H1 (cell line): ENCODE data around the gene FRZB. TPM values are rescaled to one million over a fixed set of nuclear protein-coding genes. Genes with fewer than 3 reads are reported as not detected.

Experiments used
- CTCF ChIA-PET: fragments of 300-600 bp; sonication (Branson Sonifier 250); formaldehyde crosslinking; loops from one replicate; lab custom pipeline; 2021; ENCODE audit not compliant: partially characterized antibody; lab: Charles Lee
- POLR2A ChIA-PET: fragments of 300-600 bp; sonication (Branson Sonifier 250); formaldehyde crosslinking; loops from one replicate; lab custom pipeline; 2021; ENCODE audit warnings: inconsistent platforms; ENCODE audit not compliant: partially characterized antibody; lab: Charles Lee
- DNase-seq, 2 experiments: peaks; one replicate each; pipeline versions ENCODE4 v3.0.0 to v3.0.0-alpha.2; 2010 to 2022; ENCODE audit warnings: low spot score in 2 of 2, low read depth in 1 of 2, mixed read lengths in 1 of 2
- FAIRE-seq: peaks from 2 replicates; lab custom pipeline; 2011; peaks lifted over from hg19 to GRCh38; lab: Jason Lieb, UNC
- H2AFZ ChIP-seq: 2 replicates; pipeline ENCODE4 v1.8.1; 2012; ENCODE audit warnings: low read length, inconsistent platforms
- H2AK5ac ChIP-seq: 2 replicates; pipeline ENCODE4 v1.6.1; 2013; ENCODE audit warnings: low read depth, low read length
- H2BK120ac ChIP-seq: replicated peaks from 2 replicates; pipeline ENCODE3; 2013; ENCODE audit warnings: low read depth, low read length, inconsistent platforms
- H2BK12ac ChIP-seq: 2 replicates; pipeline ENCODE4 v1.6.1; 2013; ENCODE audit warnings: low read depth, low read length
- H2BK15ac ChIP-seq: 2 replicates; pipeline ENCODE4 v1.6.1; 2013; ENCODE audit warnings: low read length
- H2BK20ac ChIP-seq: 2 replicates; pipeline ENCODE4 v1.6.1; 2013; ENCODE audit warnings: low read length
- H2BK5ac ChIP-seq: 2 replicates; pipeline ENCODE4 v1.6.1; 2013; ENCODE audit warnings: low read depth, low read length
- H3K14ac ChIP-seq: 2 replicates; pipeline ENCODE4 v1.6.1; 2013; ENCODE audit warnings: inconsistent platforms; ENCODE audit not compliant: insufficient read length
- H3K18ac ChIP-seq: 2 replicates; pipeline ENCODE4 v1.6.1; 2013; ENCODE audit warnings: low read length; ENCODE audit errors: extremely low read depth
- H3K23ac ChIP-seq: 2 replicates; pipeline ENCODE4 v1.6.1; 2013; ENCODE audit warnings: inconsistent platforms; ENCODE audit not compliant: insufficient read length
- H3K23me2 ChIP-seq: 2 replicates; pipeline ENCODE4 v1.6.1; 2013; ENCODE audit warnings: low read depth, low read length
- H3K27ac ChIP-seq: 2 replicates; pipeline ENCODE4 v1.6.1; 2011; ENCODE audit warnings: low read depth, low read length, inconsistent platforms
- H3K27me3 ChIP-seq, 4 experiments: replicated peaks in 1 of 4; 1 replicate in 1 of 4; 2 replicates in 3 of 4; pipeline versions ENCODE4 v1.6.1 to v1.8.1; 2011 to 2013; ENCODE audit warnings: low read length in 3 of 4, mild to moderate bottlenecking in 3 of 4, inconsistent platforms in 2 of 4, mixed read lengths in 2 of 4, moderate library complexity in 1 of 4; ENCODE audit not compliant: control insufficient read depth in 3 of 4, insufficient read depth in 3 of 4; ENCODE audit errors: extremely low read depth in 1 of 4
- H3K36me3 ChIP-seq, 4 experiments: 2 replicates each; pipeline versions ENCODE4 v1.6.1 to v1.8.1; 2011 to 2013; ENCODE audit warnings: mild to moderate bottlenecking in 4 of 4, low read length in 3 of 4, moderate library complexity in 2 of 4, control low read depth in 1 of 4, inconsistent platforms in 1 of 4; ENCODE audit not compliant: insufficient read depth in 4 of 4, control insufficient read depth in 2 of 4
- H3K4ac ChIP-seq: replicated peaks from 2 replicates; pipeline ENCODE3; 2013; ENCODE audit warnings: low read length, low read depth, mixed read lengths, inconsistent platforms; ENCODE audit not compliant: insufficient read length
- H3K4me1 ChIP-seq, 4 experiments: replicated peaks in 1 of 4; 1 replicate in 1 of 4; 2 replicates in 3 of 4; pipeline versions ENCODE4 v1.6.1 to v1.8.1; 2011 to 2013; ENCODE audit warnings: low read length in 3 of 4, inconsistent platforms in 2 of 4, mixed read lengths in 1 of 4; ENCODE audit not compliant: insufficient read depth in 4 of 4, control insufficient read depth in 3 of 4
- H3K4me2 ChIP-seq, 2 experiments: 2 replicates each; pipeline versions ENCODE4 v1.6.1 to v1.8.1; 2011 to 2013; ENCODE audit warnings: low read depth in 2 of 2, low read length in 2 of 2, control low read depth in 1 of 2, inconsistent platforms in 1 of 2, mild to moderate bottlenecking in 1 of 2; ENCODE audit not compliant: insufficient read depth in 1 of 2
- H3K4me3 ChIP-seq, 4 experiments: fragments of 200-600, 300-600 bp in 1 of 4; sonication (generic), shearing (Covaris generic), sonication (Bioruptor Twin) in 1 of 4; 2 replicates each; pipeline versions ENCODE4 v1.5.1 to v1.8.1; 2011 to 2016; ENCODE audit warnings: low read length in 4 of 4, low read depth in 3 of 4, control low read depth in 2 of 4, inconsistent platforms in 2 of 4, mild to moderate bottlenecking in 2 of 4, mixed read lengths in 1 of 4, moderate library complexity in 1 of 4; ENCODE audit not compliant: insufficient read depth in 2 of 4; ENCODE audit errors: extremely low read depth in 1 of 4
- H3K56ac ChIP-seq: replicated peaks from 2 replicates; pipeline ENCODE3; 2013; ENCODE audit warnings: low read depth, mild to moderate bottlenecking, mixed read lengths, low read length, inconsistent platforms; ENCODE audit not compliant: insufficient read length
- H3K79me1 ChIP-seq: 2 replicates; pipeline ENCODE4 v1.6.1; 2013; ENCODE audit warnings: low read depth, low read length, control low read depth
- H3K79me2 ChIP-seq, 2 experiments: 2 replicates each; pipeline versions ENCODE4 v1.6.1 to v1.8.1; 2012 to 2013; ENCODE audit warnings: low read length in 2 of 2, mild to moderate bottlenecking in 2 of 2, inconsistent platforms in 1 of 2; ENCODE audit not compliant: insufficient read depth in 2 of 2, control insufficient read depth in 1 of 2
- H3K9ac ChIP-seq, 4 experiments: replicated peaks in 1 of 4; 1 replicate in 1 of 4; 2 replicates in 3 of 4; pipeline versions ENCODE4 v1.6.1 to v1.8.1; 2011 to 2013; ENCODE audit warnings: low read depth in 3 of 4, low read length in 3 of 4, control low read depth in 2 of 4, mild to moderate bottlenecking in 2 of 4, moderate library complexity in 2 of 4, inconsistent platforms in 1 of 4; ENCODE audit errors: extremely low read depth in 1 of 4
- H3K9me3 ChIP-seq, 2 experiments: 2 replicates each; pipeline versions ENCODE4 v1.6.1 to v1.8.1; 2012 to 2013; ENCODE audit warnings: mild to moderate bottlenecking in 2 of 2, moderate library complexity in 2 of 2, control low read depth in 1 of 2, inconsistent platforms in 1 of 2, low read depth in 1 of 2, low read length in 1 of 2, mixed read lengths in 1 of 2; ENCODE audit not compliant: insufficient read depth in 2 of 2
- H4K20me1 ChIP-seq, 2 experiments: replicated peaks in 1 of 2; 2 replicates each; pipeline versions ENCODE3 to v1.8.1; 2011 to 2013; ENCODE audit warnings: inconsistent platforms in 2 of 2, low read length in 2 of 2, mild to moderate bottlenecking in 1 of 2; ENCODE audit not compliant: insufficient read depth in 2 of 2, control insufficient read depth in 1 of 2
- H4K5ac ChIP-seq: 2 replicates; pipeline ENCODE4 v1.6.1; 2013; ENCODE audit warnings: low read length, low read depth, mixed read lengths, inconsistent platforms; ENCODE audit not compliant: insufficient read length
- H4K8ac ChIP-seq: 2 replicates; pipeline ENCODE4 v1.8.0; 2013; ENCODE audit warnings: mild to moderate bottlenecking, moderate library complexity, low read length, inconsistent platforms; ENCODE audit not compliant: insufficient read depth; ENCODE audit errors: extremely low read depth
- H4K91ac ChIP-seq: replicated peaks from 2 replicates; pipeline ENCODE3; 2013; ENCODE audit warnings: low read length, mixed read lengths, inconsistent platforms; ENCODE audit not compliant: insufficient read length
- ATF3 ChIP-seq: IDR thresholded peaks from 2 replicates; pipeline ENCODE4 v1.6.1; 2011; ENCODE audit warnings: low read depth, mild to moderate bottlenecking, low read length; ENCODE audit not compliant: insufficient read depth
- CHD1 ChIP-seq: IDR thresholded peaks from 2 replicates; pipeline ENCODE4 v1.6.1; 2012; ENCODE audit warnings: low read depth, low read length, improper control_type of control experiment
- CREB1 ChIP-seq: IDR thresholded peaks from 2 replicates; pipeline ENCODE4 v1.6.1; 2012; ENCODE audit warnings: inconsistent platforms
- CTBP2 ChIP-seq: IDR thresholded peaks from 2 replicates; pipeline ENCODE4 v1.7.0; 2011; ENCODE audit warnings: borderline replicate concordance, mild to moderate bottlenecking, moderate library complexity, mixed read lengths, low read length; ENCODE audit not compliant: insufficient read depth, insufficient read length
- EGR1 ChIP-seq: IDR thresholded peaks from 2 replicates; pipeline ENCODE4 v1.6.1; 2011; ENCODE audit warnings: low read depth, low read length, borderline replicate concordance
- FOSL1 ChIP-seq: IDR thresholded peaks from 2 replicates; pipeline ENCODE4 v1.6.1; 2011; ENCODE audit warnings: mild to moderate bottlenecking, low read depth, low read length, moderate library complexity; ENCODE audit not compliant: insufficient read depth
- GABPA ChIP-seq: IDR thresholded peaks from 2 replicates; pipeline ENCODE4 v1.6.1; 2011; ENCODE audit warnings: mild to moderate bottlenecking, low read length, moderate library complexity, borderline replicate concordance; ENCODE audit not compliant: insufficient read depth
- JUND ChIP-seq: IDR thresholded peaks from 2 replicates; pipeline ENCODE4 v1.6.1; 2011; ENCODE audit warnings: mild to moderate bottlenecking, improper control_type of control experiment, low read length
- KDM4A ChIP-seq: IDR thresholded peaks from one replicate; pipeline ENCODE4 v1.7.1; 2012; ENCODE audit warnings: low read depth, mild to moderate bottlenecking, moderate library complexity, low read length, inconsistent platforms; ENCODE audit not compliant: severe bottlenecking
- KDM5A ChIP-seq: fragments of 200-600 bp; IDR thresholded peaks from 2 replicates; pipeline ENCODE4 v1.7.1; 2012; ENCODE audit warnings: mild to moderate bottlenecking, low read length, inconsistent platforms, mixed read lengths
- SAP30 ChIP-seq: fragments of 300-600 bp; sonication (generic); IDR thresholded peaks from 2 replicates; pipeline ENCODE4 v1.7.1; 2012; ENCODE audit warnings: low read length, moderate library complexity, mild to moderate bottlenecking, inconsistent platforms; ENCODE audit not compliant: insufficient read depth, insufficient replicate concordance
- SIRT6 ChIP-seq: IDR thresholded peaks from one replicate; pipeline ENCODE4 v1.7.1; 2012; ENCODE audit warnings: low read length, inconsistent platforms
- SIX5 ChIP-seq: IDR thresholded peaks from 2 replicates; pipeline ENCODE4 v1.6.1; 2011; ENCODE audit warnings: mild to moderate bottlenecking, low read depth, low read length
- TCF12 ChIP-seq: IDR thresholded peaks from 2 replicates; pipeline ENCODE4 v1.6.1; 2011; ENCODE audit warnings: low read depth, mild to moderate bottlenecking, low read length
- TEAD4 ChIP-seq: IDR thresholded peaks from 2 replicates; pipeline ENCODE4 v1.6.1; 2012; ENCODE audit warnings: low read depth, low read length, inconsistent platforms, mixed read lengths
- WGBS, 2 experiments: shearing (Covaris generic) in 1 of 2; methylation state at CpG; one replicate each; pipeline versions ENCODE4 v1.1.6 to v1.1.7; 2013 to 2015; ENCODE audit warnings: low lambda C conversion rate in 2 of 2, mixed read lengths in 2 of 2, inconsistent platforms in 1 of 2, low coverage in 1 of 2, missing lambda C conversion rate in 1 of 2; ENCODE audit not compliant: insufficient replicate concordance in 2 of 2, insufficient coverage in 1 of 2, insufficient read length in 1 of 2; ENCODE audit errors: extremely low coverage in 1 of 2, missing lambda C conversion rate in 1 of 2; 5-methylcytosine and 5-hydroxymethylcytosine counted together
- polyA plus RNA-seq, 7 experiments: library from polyadenylated mRNA; depleted of rRNA in 3 of 7; stranded (reverse) in 5 of 7; unstranded in 2 of 7; fragments of >200 nt in 5 of 7; fragments of 200-250 nt in 2 of 7; gene quantifications; 1 replicate in 5 of 7; 2 replicates in 1 of 7; 4 replicates in 1 of 7; pipeline versions ENCODE4 v1.2.1 to v1.2.3, GENCODE V29; 2011 to 2013; ENCODE audit warnings: missing spikeins in 2 of 7, mixed read lengths in 2 of 7
- total RNA-seq: library from RNA; stranded (reverse); fragmentation: NEBNext Ultra II Directional; extraction: Animal tissue kit (Norgen Biotek cat#: 25700); gene quantifications from 2 replicates; pipeline ENCODE4 v1.2.1, GENCODE V29; 2021

FRZB gene
- total and polyA plus RNA-seq, 2 of the 8 experiments (the other 6 are each of a cell fraction or from before 2014, with no cell fraction given) = 4.4 to 4.6 TPM

GRCh38 chr2:182890305-182890704, 23.9 kb upstream of the FRZB start:
- H3K79me1 ChIP-seq = no peaks in the 10 kb centered on the region
- no peak overlapping the region for H3K27ac ChIP-seq
- H2AFZ ChIP-seq = no peak overlapping the region
- DNase-seq (no peak), FAIRE-seq (no peak)
- no peak overlapping the region for H3K4me2 ChIP-seq
- no peaks in the 10 kb centered on the region for H3K27me3 ChIP-seq
- POLR2A ChIA-PET = no interaction called here
- H3K18ac ChIP-seq = no peak overlapping the region
- no peak overlapping the region for H3K4ac ChIP-seq
- no peak overlapping the region for H2BK5ac ChIP-seq
- H3K23ac ChIP-seq = no peak overlapping the region
- H3K36me3 ChIP-seq = no peaks in the 10 kb centered on the region
- H2BK15ac ChIP-seq = no peak overlapping the region
- H3K4me3 ChIP-seq = no peak overlapping the region
- no peak overlapping the region for H4K5ac ChIP-seq
- no peaks in the 10 kb centered on the region for H3K23me2 ChIP-seq
- no peaks in the 10 kb centered on the region for H3K79me2 ChIP-seq
- H2BK20ac ChIP-seq = no peak overlapping the region
- H3K56ac ChIP-seq = no peak overlapping the region
- no peaks in the 10 kb centered on the region for H4K20me1 ChIP-seq
- no peak overlapping the region for H2AK5ac ChIP-seq
- H3K4me1 ChIP-seq = no peaks in the 10 kb centered on the region
- H3K9me3 ChIP-seq = no peaks in the 10 kb centered on the region
- H3K9ac ChIP-seq = no peak overlapping the region
- no peak overlapping the region for H4K8ac ChIP-seq
- WGBS, 2 experiments = 96% methylated on average over 7 of the region's 7 CpGs; no CpG with 5 or more reads in 1 of the 2 experiments
- H2BK12ac ChIP-seq = no peak overlapping the region
- no peak overlapping the region for H4K91ac ChIP-seq
- CTCF ChIA-PET = no interaction called here
- no peak overlapping the region for H2BK120ac ChIP-seq
- no peak overlapping the region for H3K14ac ChIP-seq
- TF ChIP-seq FOSL1 (no peak), CHD1 (no peak), EGR1 (no peak), GABPA (no peak), TEAD4 (no peak), TCF12 (no peak), SAP30 (no peak), SIX5 (no peak), KDM5A (no peak), JUND (no peak), SIRT6 (no peak), CREB1 (no peak), KDM4A (no peak), ATF3 (no peak), CTBP2 (no peak)
